ENCODE results near the gene INSM1. TPM values are rescaled to one million over a fixed set of nuclear protein-coding genes. Genes with fewer than 3 reads are reported as not detected.

The INSM1 gene
- total and polyA plus RNA-seq, 2 of the 13 experiments (the other 11 are each of a cell fraction or from before 2014, with no cell fraction given), result not detected

GRCh38 chr20:20410678-20411077 is 42.8 kb downstream of the INSM1 start:
- no peak for ATAC-seq
- WGBS (ENCODE audit: low lambda C conversion rate), result 94% methylated on average over 6 of the region's 6 CpGs
- Histone ChIP-seq H3K79me2 (ENCODE audit: insufficient read depth, low read length) (no peaks in the 10 kb centered on the region), H3K9me3 (ENCODE audit: low read length) (no peaks in the 10 kb centered on the region), H4K20me1 (ENCODE audit: insufficient read depth, low read length) (no peaks in the 10 kb centered on the region), H3K9ac (ENCODE audit: insufficient read depth, low read depth, low read length) (no peak overlapping the region), H3K4me2 (ENCODE audit: low read depth, low read length) (no peak overlapping the region), H3K4me3 (replicated peaks in 1 of 3; ENCODE audit: insufficient read depth in 1 of 3, low read depth in 2 of 3, low read length in 3 of 3) (no peak overlapping the region), H3K4me1 (ENCODE audit: insufficient read depth, low read length) (no peaks in the 10 kb centered on the region), H3K27ac (ENCODE audit: extremely low read length, insufficient read depth, low read length) (no peak overlapping the region), H3K27me3 (ENCODE audit: control insufficient read depth in 1 of 2, insufficient read depth in 2 of 2, low read length in 2 of 2) (no peaks in the 10 kb centered on the region), H2AFZ (ENCODE audit: low read length) (no peak overlapping the region), H3K36me3 (replicated peaks in 1 of 2; ENCODE audit: control insufficient read depth in 1 of 2, insufficient read depth in 2 of 2, low read length in 2 of 2) (peaks cover 2 to 4% of the 10 kb centered on the region in 2 experiments; a peak in 3 of 5 replicates)
- no peak for TF ChIP-seq KDM4B (CRISPR knock-in tag; IDR thresholded peaks at IDR 0.05)
- no peak for TF ChIP-seq ZNF75D (CRISPR knock-in tag; IDR thresholded peaks at IDR 0.05; ENCODE audit: borderline replicate concordance)
- TF ChIP-seq CHCHD3 (CRISPR knock-in tag; IDR thresholded peaks at IDR 0.05), result no peak
- TF ChIP-seq ZNF670 (CRISPR knock-in tag; IDR thresholded peaks at IDR 0.05; ENCODE audit: borderline replicate concordance), result no peak
- TF ChIP-seq THAP11 (CRISPR knock-in tag; IDR thresholded peaks at IDR 0.05), result no peak
- TF ChIP-seq DR1 (CRISPR knock-in tag; IDR thresholded peaks at IDR 0.05), result no peak
- TF ChIP-seq ATF7-NPFF (CRISPR knock-in tag; IDR thresholded peaks at IDR 0.05; ENCODE audit: low read depth), result no peak
- TF ChIP-seq ARHGAP35 (CRISPR knock-in tag; IDR thresholded peaks at IDR 0.05; ENCODE audit: borderline replicate concordance), result no peak
- POLR2A ChIA-PET, result no interaction called here
- CTCF ChIA-PET (ENCODE audit: low intra/inter-chr PET ratio, low total read pairs), result no interaction called here
- FAIRE-seq, result no peak
- in situ Hi-C loops (cut with HindIII; ENCODE audit: extremely low pct_ligation_motif_present, low pct_unique_long_range_greater_than_20kb), result no loop called here
- intact Hi-C loops (cut with micrococcal nuclease; ENCODE audit: unreplicated experiment), result no loop called here
- BruUV-seq (replicated peaks), result no TSS peak
- no peak for DNase-seq (ENCODE audit: low spot score)

- CTCF ChIA-PET (ENCODE audit: low intra/inter-chr PET ratio, low total read pairs), result no interaction called here
- H3K4me3 ChIP-seq (replicated peaks in 1 of 3; ENCODE audit: insufficient read depth in 1 of 3, low read depth in 2 of 3, low read length in 3 of 3), result no peak overlapping the region
- no peaks in the 10 kb centered on the region for H3K27me3 ChIP-seq (ENCODE audit: control insufficient read depth in 1 of 2, insufficient read depth in 2 of 2, low read length in 2 of 2)
- FAIRE-seq (no peak), DNase-seq (ENCODE audit: low spot score) (no peak), ATAC-seq (no peak)
- in situ Hi-C loops (cut with HindIII; ENCODE audit: extremely low pct_ligation_motif_present, low pct_unique_long_range_greater_than_20kb), result no loop called here
- H3K4me1 ChIP-seq (ENCODE audit: insufficient read depth, low read length), result no peaks in the 10 kb centered on the region
- no peak overlapping the region for H3K4me2 ChIP-seq (ENCODE audit: low read depth, low read length)
- 94% methylated on average over 12 of the region's 12 CpGs for WGBS (ENCODE audit: low lambda C conversion rate)
- no TSS peak for BruUV-seq (replicated peaks)
- no peak overlapping the region for H2AFZ ChIP-seq (ENCODE audit: low read length)
- intact Hi-C loops (cut with micrococcal nuclease; ENCODE audit: unreplicated experiment), result no loop called here
- no peaks in the 10 kb centered on the region for H3K9me3 ChIP-seq (ENCODE audit: low read length)
- H3K79me2 ChIP-seq (ENCODE audit: insufficient read depth, low read length), result no peaks in the 10 kb centered on the region
- POLR2A ChIA-PET, result no interaction called here
- H3K9ac ChIP-seq (ENCODE audit: insufficient read depth, low read depth, low read length), result no peak overlapping the region
- no peak overlapping the region for H3K27ac ChIP-seq (ENCODE audit: extremely low read length, insufficient read depth, low read length)
- H4K20me1 ChIP-seq (ENCODE audit: insufficient read depth, low read length), result no peaks in the 10 kb centered on the region
- H3K36me3 ChIP-seq (replicated peaks in 1 of 2; ENCODE audit: control insufficient read depth in 1 of 2, insufficient read depth in 2 of 2, low read length in 2 of 2), result peaks cover 2 to 4% of the 10 kb centered on the region in 2 experiments; a peak in 3 of 5 replicates
- TF ChIP-seq HNRNPL (IDR thresholded peaks at IDR 0.05; ENCODE audit: low read depth, low read length) (no peak), ZNF329 (CRISPR knock-in tag; IDR thresholded peaks at IDR 0.05; ENCODE audit: low read depth) (no peak), REXO4 (CRISPR knock-in tag; IDR thresholded peaks at IDR 0.05; ENCODE audit: borderline replicate concordance) (no peak), CTCF (CRISPR knock-in tag; IDR thresholded peaks at IDR 0.05) (no peak), FOXC1 (CRISPR knock-in tag; IDR thresholded peaks at IDR 0.05; ENCODE audit: borderline replicate concordance) (no peak), TCF12 (IDR thresholded peaks at IDR 0.05) (no peak), TCF12 (CRISPR knock-in tag; IDR thresholded peaks at IDR 0.05) (no peak), FOXO1 (CRISPR knock-in tag; IDR thresholded peaks at IDR 0.05) (no peak), IKZF5 (CRISPR knock-in tag; IDR thresholded peaks at IDR 0.05) (no peak), ZNF672 (CRISPR knock-in tag; IDR thresholded peaks at IDR 0.05) (no peak), CHD2 (IDR thresholded peaks at IDR 0.05; ENCODE audit: low read depth, low read length) (no peak), SUZ12 (IDR thresholded peaks at IDR 0.05; ENCODE audit: low read depth, low read length) (no peak)
Measured at GRCh38 chr20:20411402-20411801, 43.5 kb downstream of the INSM1 start.

Measured in HepG2 (cell line).